GM13977 (cell line): Measurements from ENCODE around the gene ANKRD42.

Source experiments
- DNase-seq: peaks from one replicate; pipeline ENCODE4 v3.0.0; 2012; ENCODE audit warnings: low spot score
- CTCF ChIP-seq: IDR thresholded peaks from 2 replicates; pipeline ENCODE4 v1.5.1; 2012; ENCODE audit warnings: mild to moderate bottlenecking, control low read depth; ENCODE audit not compliant: insufficient read depth; ENCODE audit errors: extremely low read depth, missing control alignments
- in situ Hi-C: fragments of 300-500 bp; cut with MboI; formaldehyde crosslinking; loops from one replicate; pipeline ENCODE4 v1.12.0; 2022; ENCODE audit warnings: low sequenced_read_pairs, low pct_unique_long_range_greater_than_20kb, mixed read lengths, inconsistent platforms; ENCODE audit not compliant: unreplicated experiment

ANKRD42 gene

GRCh38 chr11:83223457-83223856, 29.9 kb downstream of the ANKRD42 start:
- in situ Hi-C loops = no loop called here
- DNase-seq = no peak
- TF ChIP-seq CTCF = no peak

GRCh38 chr11:83235825-83236224, 42.3 kb downstream of the ANKRD42 start:
- no peak for TF ChIP-seq CTCF
- DNase-seq = no peak
- in situ Hi-C loops = no loop called here

GRCh38 chr11:83238111-83238510, 44.6 kb downstream of the ANKRD42 start:
- in situ Hi-C loops = no loop called here
- no peak for DNase-seq
- no peak for TF ChIP-seq CTCF

GRCh38 chr11:83241291-83241946, 47.9 kb downstream of the ANKRD42 start:
- peak; percentile 53 for TF ChIP-seq CTCF
- in situ Hi-C loops = loop anchor here (10.0 kb wide), 2 partner anchors 337 to 573 kb away; partner anchors contain the start of genes DDIAS and PRCP
- DNase-seq = peak; percentile 17

DNA sequence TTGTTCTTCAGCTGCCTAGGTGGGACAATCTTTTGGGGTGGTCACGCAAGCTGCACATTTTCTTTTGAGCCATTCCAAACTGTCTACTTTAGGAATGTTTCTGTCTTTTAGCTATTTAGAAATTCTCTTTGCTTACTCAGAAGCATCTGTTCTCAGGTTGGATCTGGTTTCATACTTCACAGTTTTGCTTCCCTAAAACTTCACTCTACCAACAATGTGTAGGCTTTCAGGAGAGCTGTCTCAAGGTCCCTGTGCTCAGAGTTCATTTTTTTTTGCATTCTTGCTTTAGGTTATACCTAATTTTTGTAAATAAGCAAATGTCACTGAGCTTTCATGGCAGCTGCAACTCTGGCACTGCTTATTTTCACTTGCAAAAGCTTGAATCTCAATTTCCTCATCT, 55.9 kb downstream of the ANKRD42 start:
- no peak for DNase-seq
- TF ChIP-seq CTCF = no peak
- in situ Hi-C loops = loop anchor here (10.0 kb wide), 2 partner anchors 345 to 565 kb away; partner anchors contain the start of genes DDIAS and PRCP

DNA sequence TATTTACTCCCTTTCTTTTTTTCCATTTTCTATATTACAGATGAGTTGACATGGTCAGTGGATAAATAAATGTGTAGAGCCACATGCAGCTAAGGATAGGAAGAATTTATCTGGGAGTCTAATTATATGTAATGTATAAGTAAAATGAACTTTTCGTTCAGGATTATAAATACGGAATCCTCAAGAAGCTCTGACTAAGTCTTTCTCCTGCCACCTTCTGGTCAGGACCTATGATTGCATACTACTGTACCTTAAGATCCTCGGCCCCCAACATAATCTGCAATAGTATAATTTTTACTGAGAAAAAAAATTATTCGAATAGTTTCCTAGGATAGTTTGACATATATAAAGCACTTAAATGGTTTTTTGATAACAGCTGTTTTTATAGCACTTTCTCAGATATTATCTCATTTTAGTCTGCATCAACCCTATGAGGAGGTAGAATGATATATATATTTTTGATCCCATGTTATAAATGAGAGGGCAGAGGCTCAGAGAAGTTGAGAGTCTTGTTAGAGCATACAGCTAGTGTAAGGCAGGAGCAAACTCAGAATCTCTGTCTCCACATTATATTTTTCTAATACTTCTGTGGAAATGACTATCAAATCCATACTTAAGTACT, 56.6 kb downstream of the ANKRD42 start:
- DNase-seq = peak; percentile 47
- in situ Hi-C loops = loop anchor here (10.0 kb wide), 2 partner anchors 345 to 565 kb away; partner anchors contain the start of genes DDIAS and PRCP
- peak; percentile 67 for TF ChIP-seq CTCF
